SK-N-DZ (cell line): ENCODE data around the gene HOXC13.

ENCODE experiments used
- DNase-seq: peaks from one replicate; pipeline ENCODE4 v3.0.0-alpha.2; 2015; ENCODE audit warnings: low spot score
- small RNA-seq, 2 experiments: library from RNA; depleted of rRNA; stranded (forward); fragments of <200 nt; gene quantifications; one replicate each; pipeline ENCODE3, GENCODE V24; 2014

Gene HOXC13

GRCh38 chr12:53993162-53994008, 54.8 kb downstream of the HOXC13 start:
- no peak for DNase-seq

GRCh38 chr12:53994009-53994263, 55.3 kb downstream of the HOXC13 start:
- DNase-seq, result no peak

GRCh38 chr12:53994264-53995001, 55.8 kb downstream of the HOXC13 start:
- DNase-seq, result no peak

GRCh38 chr12:53995002-53995377, 56.4 kb downstream of the HOXC13 start:
- DNase-seq, result no peak

- DNase-seq, result no peak
Measured at GRCh38 chr12:53995378-53996239, 57.0 kb downstream of the HOXC13 start.

Small RNA genes within 50 kb of the gene (small RNA-seq; reads per million reads assigned to genes)
- gene AC012531.3 (0 reads per million in 2 experiments), gene AC012531.4 (0 reads per million in 2 experiments), gene MIR196A2 (0 reads per million in 2 experiments), gene RF01905 (0 reads per million in 2 experiments), gene RF01906 (0 reads per million in 2 experiments)
